OCI-LY7 (cell line): ENCODE results near the gene SLC25A22. TPM values are rescaled to one million over a fixed set of nuclear protein-coding genes. Genes with fewer than 3 reads are reported as not detected.

Experiments
- BruUV-seq: library from RNA; stranded (reverse); fragments of 400-500 nt; replicated peaks from 2 replicates; lab custom pipeline; 2021; lab: Mats Ljungman, UMichigan
- CTCF ChIA-PET: fragments of 300-600 bp; sonication (Branson Sonifier 250); formaldehyde crosslinking; loops from one replicate; lab custom pipeline; 2022; ENCODE audit warnings: antibody characterized with exemption; ENCODE audit not compliant: unreplicated experiment; lab: Charles Lee
- POLR2A ChIA-PET: fragments of 300-600 bp; sonication (Branson Sonifier 250); formaldehyde crosslinking; loops from one replicate; lab custom pipeline; 2022; ENCODE audit warnings: antibody characterized with exemption; lab: Charles Lee
- DNase-seq: peaks from one replicate; pipeline ENCODE4 v3.0.0-alpha.2; 2015; ENCODE audit warnings: low spot score
- H2AFZ ChIP-seq: fragments of 200-600 bp; sonication (generic), shearing (Covaris generic); 2 replicates; pipeline ENCODE4 v1.6.1; 2014; ENCODE audit warnings: mild to moderate bottlenecking, antibody characterized with exemption, low read length, moderate library complexity
- H3K27ac ChIP-seq: fragments of 200-600 bp; sonication (generic); 2 replicates; pipeline ENCODE4 v1.5.1; 2014; ENCODE audit warnings: mixed run types, low read depth, mild to moderate bottlenecking, moderate library complexity, low read length, inconsistent platforms; ENCODE audit not compliant: poor library complexity, severe bottlenecking
- H3K36me3 ChIP-seq: fragments of 200-600 bp; sonication (generic); 2 replicates; pipeline ENCODE4 v1.6.1; 2014; ENCODE audit warnings: mild to moderate bottlenecking, antibody characterized with exemption, low read length, moderate library complexity, mixed read lengths; ENCODE audit not compliant: insufficient read depth
- H3K4me1 ChIP-seq: fragments of 200-600 bp; sonication (generic); 2 replicates; pipeline ENCODE4 v1.5.1; 2014; ENCODE audit warnings: mild to moderate bottlenecking, low read length; ENCODE audit not compliant: insufficient read depth, poor library complexity, severe bottlenecking
- H3K4me2 ChIP-seq: fragments of 200-600 bp; sonication (generic); 2 replicates; pipeline ENCODE4 v1.6.1; 2014; ENCODE audit warnings: mild to moderate bottlenecking, low read length
- H3K4me3 ChIP-seq: fragments of 200-600 bp; sonication (generic); 2 replicates; pipeline ENCODE4 v1.5.1; 2014; ENCODE audit warnings: mild to moderate bottlenecking, low read depth, low read length; ENCODE audit not compliant: poor library complexity, severe bottlenecking
- H3K79me2 ChIP-seq: fragments of 200-600 bp; sonication (generic); 2 replicates; pipeline ENCODE4 v1.6.1; 2016; ENCODE audit warnings: low read depth, mild to moderate bottlenecking, low read length, moderate library complexity, mixed read lengths; ENCODE audit not compliant: insufficient read depth
- H3K9me2 ChIP-seq: fragments of 200-600 bp; sonication (generic); 2 replicates; pipeline ENCODE4 v1.6.1; 2016; ENCODE audit warnings: mild to moderate bottlenecking, low read length, mixed read lengths; ENCODE audit not compliant: insufficient read depth
- H3K9me3 ChIP-seq: fragments of 200-600 bp; sonication (generic); 2 replicates; pipeline ENCODE4 v1.6.1; 2014; ENCODE audit warnings: mild to moderate bottlenecking, mixed run types, low read length, mixed read lengths
- H4K20me1 ChIP-seq: fragments of 200-600 bp; sonication (generic); 2 replicates; pipeline ENCODE4 v1.6.1; 2014; ENCODE audit warnings: mild to moderate bottlenecking, antibody characterized with exemption, low read length, moderate library complexity, mixed read lengths; ENCODE audit not compliant: insufficient read depth
- EZH2phosphoT487 ChIP-seq: fragments of 200-600 bp; sonication (generic); IDR thresholded peaks from 2 replicates; pipeline ENCODE4 v1.6.1; 2018; ENCODE audit warnings: low read depth, borderline replicate concordance, mild to moderate bottlenecking, mixed run types, antibody characterized with exemption, low read length, moderate library complexity, mixed read lengths
- intact Hi-C: fragments of 100-400 bp; cut with micrococcal nuclease; formaldehyde crosslinking; loops from one replicate; pipeline ENCODE4 v1.10.0; 2022; ENCODE audit not compliant: unreplicated experiment
- small RNA-seq: library from RNA; depleted of rRNA; stranded (forward); fragments of <200 nt; gene quantifications from one replicate; pipeline ENCODE3, GENCODE V24; 2014
- total RNA-seq, 2 experiments: library from RNA; depleted of rRNA in 1 of 2; stranded (reverse); fragments of >200 nt in 1 of 2; shearing (Covaris generic) in 1 of 2; gene quantifications; 2 replicates each; pipeline ENCODE4 v1.2.3, GENCODE V29; 2014 to 2022
- TF ChIP-seq, protein P1 (sequence below): fragments of 200-600 bp; sonication (generic); conservative IDR thresholded peaks from 2 replicates; pipeline ENCODE4 v1.5.1; 2014; ENCODE audit warnings: mild to moderate bottlenecking, antibody characterized with exemption, low read length, moderate library complexity, mixed read lengths

SLC25A22 gene
- total RNA-seq, 2 experiments from 2014 or later, result 30.8 to 50.9 TPM

DNA sequence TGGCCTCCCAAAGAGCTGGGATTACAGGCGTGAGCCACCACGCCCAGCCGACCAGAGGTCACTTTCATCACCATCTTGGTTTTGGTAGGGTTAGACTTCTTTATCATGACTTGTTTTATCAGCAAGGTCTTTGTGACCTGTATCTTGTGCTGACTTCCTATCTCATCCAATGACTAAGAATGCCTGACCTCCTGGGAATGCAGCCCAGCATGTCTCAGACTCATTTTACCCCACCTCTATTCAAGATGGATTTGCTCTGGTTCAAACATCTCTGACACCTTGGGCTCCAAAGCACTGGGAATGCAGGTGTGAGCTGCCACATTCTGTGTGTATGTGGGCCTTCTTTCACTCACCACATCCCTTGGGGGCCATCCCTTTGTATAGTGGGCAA, 55.9 kb downstream of the SLC25A22 start:
- Histone ChIP-seq H3K9me2 (no peaks in the 10 kb centered on the region), H3K4me3 (no peak overlapping the region), H2AFZ (no peak overlapping the region), H3K27ac (no peak overlapping the region), H4K20me1 (no peaks in the 10 kb centered on the region), H3K9me3 (no peaks in the 10 kb centered on the region), H3K79me2 (no peaks in the 10 kb centered on the region), H3K4me2 (no peak overlapping the region), H3K36me3 (no peaks in the 10 kb centered on the region), H3K4me1 (peaks cover 8% of the 10 kb centered on the region)
- CTCF ChIA-PET, result no interaction called here
- BruUV-seq, result no TSS peak
- POLR2A ChIA-PET, result no interaction called here
- no peak for TF ChIP-seq EZH2phosphoT487
- TF ChIP-seq, protein P1, sequence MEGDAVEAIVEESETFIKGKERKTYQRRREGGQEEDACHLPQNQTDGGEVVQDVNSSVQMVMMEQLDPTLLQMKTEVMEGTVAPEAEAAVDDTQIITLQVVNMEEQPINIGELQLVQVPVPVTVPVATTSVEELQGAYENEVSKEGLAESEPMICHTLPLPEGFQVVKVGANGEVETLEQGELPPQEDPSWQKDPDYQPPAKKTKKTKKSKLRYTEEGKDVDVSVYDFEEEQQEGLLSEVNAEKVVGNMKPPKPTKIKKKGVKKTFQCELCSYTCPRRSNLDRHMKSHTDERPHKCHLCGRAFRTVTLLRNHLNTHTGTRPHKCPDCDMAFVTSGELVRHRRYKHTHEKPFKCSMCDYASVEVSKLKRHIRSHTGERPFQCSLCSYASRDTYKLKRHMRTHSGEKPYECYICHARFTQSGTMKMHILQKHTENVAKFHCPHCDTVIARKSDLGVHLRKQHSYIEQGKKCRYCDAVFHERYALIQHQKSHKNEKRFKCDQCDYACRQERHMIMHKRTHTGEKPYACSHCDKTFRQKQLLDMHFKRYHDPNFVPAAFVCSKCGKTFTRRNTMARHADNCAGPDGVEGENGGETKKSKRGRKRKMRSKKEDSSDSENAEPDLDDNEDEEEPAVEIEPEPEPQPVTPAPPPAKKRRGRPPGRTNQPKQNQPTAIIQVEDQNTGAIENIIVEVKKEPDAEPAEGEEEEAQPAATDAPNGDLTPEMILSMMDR, result no peak
- intact Hi-C loops, result no loop called here
- no peak for DNase-seq

Small RNA genes within 50 kb of the gene (small RNA-seq; reads per million reads assigned to genes)
- gene SNORA52, result not detected

Other genes starting within 250 kb of the SLC25A22 start
- 4.7 and 7.5 TPM in 2 replicates for gene LMNTD2, start 237.5 kb downstream of the SLC25A22 start, total RNA-seq (2014; rRNA removed; shearing (Covaris generic))
- gene LMNTD2, start 237.5 kb downstream of the SLC25A22 start, total RNA-seq (2022), result 16.9 and 17.7 TPM in 2 replicates
- 18.0 and 22.1 TPM in 2 replicates for gene RASSF7, start 237.3 kb downstream of the SLC25A22 start, total RNA-seq (2014; rRNA removed; shearing (Covaris generic))
- gene RASSF7, start 237.3 kb downstream of the SLC25A22 start, total RNA-seq (2022), result 11.8 and 15.1 TPM in 2 replicates
- gene PHRF1, start 221.8 kb downstream of the SLC25A22 start, total RNA-seq (2014; rRNA removed; shearing (Covaris generic)), result 23.3 and 25.6 TPM in 2 replicates
- 43.8 and 45.4 TPM in 2 replicates for gene PHRF1, start 221.8 kb downstream of the SLC25A22 start, total RNA-seq (2022)
- 18.7 and 20.9 TPM in 2 replicates for gene IRF7, start 182.3 kb downstream of the SLC25A22 start, total RNA-seq (2014; rRNA removed; shearing (Covaris generic))
- 15.8 and 16.6 TPM in 2 replicates for gene IRF7, start 182.3 kb downstream of the SLC25A22 start, total RNA-seq (2022)
- gene CDHR5, start 173.3 kb downstream of the SLC25A22 start, total RNA-seq (2014; rRNA removed; shearing (Covaris generic)), result not detected in 2 replicates
- gene CDHR5, start 173.3 kb downstream of the SLC25A22 start, total RNA-seq (2022), result not detected in 2 replicates
- gene SCT, start 171.1 kb downstream of the SLC25A22 start, total RNA-seq (2014; rRNA removed; shearing (Covaris generic)), result not detected in 2 replicates
- gene SCT, start 171.1 kb downstream of the SLC25A22 start, total RNA-seq (2022), result not detected in 2 replicates
- 0.16 and 2.2 TPM in 2 replicates for gene DRD4, start 161.0 kb downstream of the SLC25A22 start, total RNA-seq (2014; rRNA removed; shearing (Covaris generic))
- gene DRD4, start 161.0 kb downstream of the SLC25A22 start, total RNA-seq (2022), result 3.1 and 3.5 TPM in 2 replicates
- 35.6 and 42.7 TPM in 2 replicates for gene DEAF1, start 103.1 kb downstream of the SLC25A22 start, total RNA-seq (2014; rRNA removed; shearing (Covaris generic))
- 63.0 and 66.2 TPM in 2 replicates for gene DEAF1, start 103.1 kb downstream of the SLC25A22 start, total RNA-seq (2022)
- 52.8 and 56.8 TPM in 2 replicates for gene TMEM80, start 102.5 kb downstream of the SLC25A22 start, total RNA-seq (2014; rRNA removed; shearing (Covaris generic))
- 51.6 and 52.7 TPM in 2 replicates for gene TMEM80, start 102.5 kb downstream of the SLC25A22 start, total RNA-seq (2022)
- gene EPS8L2, start 92.0 kb downstream of the SLC25A22 start, total RNA-seq (2014; rRNA removed; shearing (Covaris generic)), result 3.8 and 4.8 TPM in 2 replicates
- gene EPS8L2, start 92.0 kb downstream of the SLC25A22 start, total RNA-seq (2022), result 7.1 and 9.3 TPM in 2 replicates
- 209 and 226 TPM in 2 replicates for gene TALDO1, start 50.8 kb downstream of the SLC25A22 start, total RNA-seq (2014; rRNA removed; shearing (Covaris generic))
- 172 and 195 TPM in 2 replicates for gene TALDO1, start 50.8 kb downstream of the SLC25A22 start, total RNA-seq (2022)
- gene GATD1, start 20.8 kb downstream of the SLC25A22 start, total RNA-seq (2014; rRNA removed; shearing (Covaris generic)), result 73.3 and 109 TPM in 2 replicates
- gene GATD1, start 20.8 kb downstream of the SLC25A22 start, total RNA-seq (2022), result 117 and 141 TPM in 2 replicates
- gene CEND1, start 8.2 kb downstream of the SLC25A22 start, total RNA-seq (2014; rRNA removed; shearing (Covaris generic)), result 17.5 and 17.6 TPM in 2 replicates
- gene CEND1, start 8.2 kb downstream of the SLC25A22 start, total RNA-seq (2022), result 25.6 and 32.5 TPM in 2 replicates
- gene PIDD1, start 7.0 kb upstream of the SLC25A22 start, total RNA-seq (2014; rRNA removed; shearing (Covaris generic)), result 31.2 and 33.6 TPM in 2 replicates
- 47.7 and 49.1 TPM in 2 replicates for gene PIDD1, start 7.0 kb upstream of the SLC25A22 start, total RNA-seq (2022)
- 1,564 and 1,687 TPM in 2 replicates for gene RPLP2, start 11.7 kb upstream of the SLC25A22 start, total RNA-seq (2014; rRNA removed; shearing (Covaris generic))
- 3,121 and 3,147 TPM in 2 replicates for gene RPLP2, start 11.7 kb upstream of the SLC25A22 start, total RNA-seq (2022)
- gene PNPLA2, start 20.6 kb upstream of the SLC25A22 start, total RNA-seq (2014; rRNA removed; shearing (Covaris generic)), result 15.1 and 19.8 TPM in 2 replicates
- gene PNPLA2, start 20.6 kb upstream of the SLC25A22 start, total RNA-seq (2022), result 41.2 and 57.5 TPM in 2 replicates
- 2.2 and 2.8 TPM in 2 replicates for gene CRACR2B, start 29.6 kb upstream of the SLC25A22 start, total RNA-seq (2014; rRNA removed; shearing (Covaris generic))
- 20.1 and 21.0 TPM in 2 replicates for gene CRACR2B, start 29.6 kb upstream of the SLC25A22 start, total RNA-seq (2022)
- gene CD151, start 34.7 kb upstream of the SLC25A22 start, total RNA-seq (2014; rRNA removed; shearing (Covaris generic)), result 0.28 TPM in 1 of 2 replicates, not detected in the other
- 0.84 and 1.0 TPM in 2 replicates for gene CD151, start 34.7 kb upstream of the SLC25A22 start, total RNA-seq (2022)
- 206 and 224 TPM in 2 replicates for gene POLR2L, start 44.2 kb upstream of the SLC25A22 start, total RNA-seq (2014; rRNA removed; shearing (Covaris generic))
- gene POLR2L, start 44.2 kb upstream of the SLC25A22 start, total RNA-seq (2022), result 64.5 and 88.3 TPM in 2 replicates
- 8.9 and 12.1 TPM in 2 replicates for gene TSPAN4, start 44.6 kb upstream of the SLC25A22 start, total RNA-seq (2014; rRNA removed; shearing (Covaris generic))
- 8.0 and 9.4 TPM in 2 replicates for gene TSPAN4, start 44.6 kb upstream of the SLC25A22 start, total RNA-seq (2022)
- gene CHID1, start 112.5 kb upstream of the SLC25A22 start, total RNA-seq (2014; rRNA removed; shearing (Covaris generic)), result 30.6 and 39.4 TPM in 2 replicates
- 69.6 and 71.1 TPM in 2 replicates for gene CHID1, start 112.5 kb upstream of the SLC25A22 start, total RNA-seq (2022)
- 22.4 and 24.9 TPM in 2 replicates for gene AP2A2, start 127.6 kb upstream of the SLC25A22 start, total RNA-seq (2014; rRNA removed; shearing (Covaris generic))
- 40.0 and 43.0 TPM in 2 replicates for gene AP2A2, start 127.6 kb upstream of the SLC25A22 start, total RNA-seq (2022)
- gene MUC6, start 238.4 kb upstream of the SLC25A22 start, total RNA-seq (2014; rRNA removed; shearing (Covaris generic)), result not detected in 2 replicates
- gene MUC6, start 238.4 kb upstream of the SLC25A22 start, total RNA-seq (2022), result not detected in 2 replicates